Upper lobe of left lung (tissue), 4 donors: ENCODE measurements around the gene ANKRD66.

Experiments
- EP300 ChIP-seq, 4 donors: sonication (generic); formaldehyde crosslinking; IDR thresholded peaks; one replicate each; pipeline ENCODE4 v1.5.1; 2017; ENCODE audit warnings: antibody characterized with exemption in 4 of 4, control low read depth in 2 of 4
- TF ChIP-seq, protein P1 (sequence below), 6 experiments: fragments of 450-650 bp in 4 of 6; fragments of 200-600 bp in 2 of 6; sonication (generic) in 2 of 6; IDR thresholded peaks; one replicate each; pipeline ENCODE4 v1.5.1; 2016 to 2019; ENCODE audit warnings: antibody characterized with exemption in 6 of 6

- TF ChIP-seq, protein P1, sequence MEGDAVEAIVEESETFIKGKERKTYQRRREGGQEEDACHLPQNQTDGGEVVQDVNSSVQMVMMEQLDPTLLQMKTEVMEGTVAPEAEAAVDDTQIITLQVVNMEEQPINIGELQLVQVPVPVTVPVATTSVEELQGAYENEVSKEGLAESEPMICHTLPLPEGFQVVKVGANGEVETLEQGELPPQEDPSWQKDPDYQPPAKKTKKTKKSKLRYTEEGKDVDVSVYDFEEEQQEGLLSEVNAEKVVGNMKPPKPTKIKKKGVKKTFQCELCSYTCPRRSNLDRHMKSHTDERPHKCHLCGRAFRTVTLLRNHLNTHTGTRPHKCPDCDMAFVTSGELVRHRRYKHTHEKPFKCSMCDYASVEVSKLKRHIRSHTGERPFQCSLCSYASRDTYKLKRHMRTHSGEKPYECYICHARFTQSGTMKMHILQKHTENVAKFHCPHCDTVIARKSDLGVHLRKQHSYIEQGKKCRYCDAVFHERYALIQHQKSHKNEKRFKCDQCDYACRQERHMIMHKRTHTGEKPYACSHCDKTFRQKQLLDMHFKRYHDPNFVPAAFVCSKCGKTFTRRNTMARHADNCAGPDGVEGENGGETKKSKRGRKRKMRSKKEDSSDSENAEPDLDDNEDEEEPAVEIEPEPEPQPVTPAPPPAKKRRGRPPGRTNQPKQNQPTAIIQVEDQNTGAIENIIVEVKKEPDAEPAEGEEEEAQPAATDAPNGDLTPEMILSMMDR (IDR thresholded peaks at IDR 0.05) = no peak
- no peak for TF ChIP-seq EP300 (IDR thresholded peaks at IDR 0.05)
These were observed 18.2 kb downstream of the ANKRD66 start for GRCh38 chr6:46764961-46765360.
